Measurements from ENCODE around the gene G6PD.
"Not testable (repeated sequence)": the region's sequence is repeated elsewhere in the genome, so short reads cannot be mapped to it uniquely, and the experiment has no call there.

The G6PD gene

GRCh38 chrX:154546354-154547244, at the start of gene G6PD:
TSS of gene G6PD (minus strand) at chrX:154546846. CDS start at chrX:154546155, 691 bp downstream.
- DNase-seq = peak; percentile 93

DNA sequence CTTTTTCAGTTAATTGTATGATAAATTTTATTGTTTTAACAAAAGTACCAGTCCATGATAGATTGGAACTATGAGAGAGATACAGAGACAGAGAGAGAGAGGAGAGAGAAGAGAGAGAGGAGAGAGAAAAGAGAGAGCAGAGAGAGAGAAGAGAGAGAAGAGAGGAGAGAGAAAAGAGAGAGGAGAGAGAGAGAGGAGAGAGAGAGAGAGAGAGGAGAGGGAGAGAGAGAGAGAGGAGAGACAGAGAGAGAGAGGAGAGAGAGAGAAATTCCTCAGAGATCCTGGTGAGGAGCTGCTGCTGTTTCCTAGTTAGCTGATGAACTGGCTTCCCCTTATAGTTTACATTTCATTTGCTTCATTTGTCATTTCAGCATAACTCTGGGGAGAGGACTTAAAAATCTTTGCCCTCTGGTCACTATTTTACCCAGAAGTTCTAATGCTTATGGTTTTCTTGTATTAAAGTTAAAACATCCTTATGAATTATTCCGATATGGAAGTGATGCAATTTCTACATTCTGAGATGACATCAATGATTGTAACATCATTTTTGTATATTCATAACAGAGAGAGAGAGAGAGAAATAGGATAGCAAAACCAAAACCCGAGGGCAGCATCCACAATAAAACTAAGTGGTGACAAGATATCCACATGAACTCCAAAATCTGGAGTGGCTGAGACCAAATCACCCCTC, 49.1 kb upstream of the G6PD start:
- no peak for DNase-seq

DNA sequence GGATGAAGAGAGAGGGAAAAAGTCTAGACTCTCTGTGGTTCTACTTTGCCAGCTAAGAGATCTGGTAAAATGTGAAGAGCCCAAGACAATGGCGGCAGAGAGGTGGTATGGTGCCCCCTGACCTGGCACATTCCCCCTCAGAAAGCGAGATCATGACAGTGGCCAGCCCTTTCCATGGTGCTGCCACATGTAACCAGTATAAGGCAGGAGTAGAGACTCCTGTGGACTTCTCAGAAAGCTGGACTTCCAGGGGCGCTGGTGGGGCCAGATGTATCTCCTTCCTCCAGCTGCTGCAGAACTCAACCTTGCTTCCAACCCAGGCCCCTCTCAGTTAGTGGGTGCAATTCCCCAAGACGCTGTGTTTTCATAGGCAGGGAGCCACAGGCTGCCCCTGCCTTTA, 47.8 kb upstream of the G6PD start:
- no peak for DNase-seq

- no peak for DNase-seq
Measured at GRCh38 chrX:154593201-154593600, 46.6 kb upstream of the G6PD start.

GRCh38 chrX:154592505-154592904, 45.9 kb upstream of the G6PD start:
- no peak for DNase-seq

GRCh38 chrX:154590415-154590814, 43.8 kb upstream of the G6PD start:
- not testable (repeated sequence) for DNase-seq

GRCh38 chrX:154584585-154585183, 38.0 kb upstream of the G6PD start, which contains the start of gene CTAG1A:
TSS of gene CTAG1A (plus strand) at chrX:154585133. CDS start at chrX:154585207, 74 bp downstream.
- DNase-seq = not testable (repeated sequence)

GRCh38 chrX:154582994-154583393, 36.3 kb upstream of the G6PD start:
- not testable (repeated sequence) for DNase-seq

DNA sequence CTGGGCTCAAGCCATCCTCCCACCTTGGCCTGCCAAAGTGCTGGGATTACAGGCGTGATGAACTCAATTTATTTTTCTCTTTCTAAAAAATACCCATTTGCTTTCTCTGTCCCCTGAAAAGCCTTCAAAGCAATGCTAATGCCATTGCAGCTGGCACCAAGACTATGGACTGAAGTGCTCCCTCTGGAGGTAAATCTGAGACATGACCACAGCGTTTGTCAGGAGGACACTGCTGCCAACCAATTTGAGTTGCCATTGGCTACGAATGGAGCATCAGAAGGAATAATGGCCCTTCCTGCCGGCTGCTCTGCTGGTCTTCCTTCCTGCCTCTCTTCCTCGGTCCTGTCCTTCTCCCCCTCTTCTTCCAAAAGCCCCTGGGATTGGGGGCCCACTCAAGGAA, 28.4 kb upstream of the G6PD start:
- DNase-seq = not testable (repeated sequence)

GRCh38 chrX:154573061-154573460, 26.4 kb upstream of the G6PD start:
- not testable (repeated sequence) for DNase-seq

GRCh38 chrX:154570361-154570760, 23.7 kb upstream of the G6PD start:
- DNase-seq = not testable (repeated sequence)

GRCh38 chrX:154562295-154562694, 15.6 kb upstream of the G6PD start:
- not testable (repeated sequence) for DNase-seq

GRCh38 chrX:154560326-154560725, 13.7 kb upstream of the G6PD start:
- not testable (repeated sequence) for DNase-seq

DNA sequence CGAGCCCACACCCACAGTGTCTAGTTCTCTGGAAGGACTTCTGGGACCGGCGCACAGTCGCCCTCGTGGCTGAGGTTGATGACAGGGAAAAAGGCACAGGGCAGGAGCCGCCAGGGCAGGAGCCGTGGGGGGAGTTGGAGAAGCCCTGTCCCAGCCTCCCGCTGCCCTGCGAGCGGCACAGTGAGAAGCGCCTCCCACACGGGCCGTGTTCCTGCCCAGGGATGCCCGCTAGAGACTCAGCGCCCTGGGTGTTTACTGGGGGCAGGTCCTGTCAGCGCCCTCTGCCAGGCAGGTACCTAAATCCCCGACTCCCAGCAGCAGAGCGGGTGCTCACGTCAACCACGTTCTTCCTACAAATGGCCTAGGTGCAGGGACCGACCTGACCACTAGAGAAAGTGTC, 12.2 kb upstream of the G6PD start:
- DNase-seq = not testable (repeated sequence)

- DNase-seq = not testable (repeated sequence)
Measured at GRCh38 chrX:154558060-154558690, 11.5 kb upstream of the G6PD start.

DNA sequence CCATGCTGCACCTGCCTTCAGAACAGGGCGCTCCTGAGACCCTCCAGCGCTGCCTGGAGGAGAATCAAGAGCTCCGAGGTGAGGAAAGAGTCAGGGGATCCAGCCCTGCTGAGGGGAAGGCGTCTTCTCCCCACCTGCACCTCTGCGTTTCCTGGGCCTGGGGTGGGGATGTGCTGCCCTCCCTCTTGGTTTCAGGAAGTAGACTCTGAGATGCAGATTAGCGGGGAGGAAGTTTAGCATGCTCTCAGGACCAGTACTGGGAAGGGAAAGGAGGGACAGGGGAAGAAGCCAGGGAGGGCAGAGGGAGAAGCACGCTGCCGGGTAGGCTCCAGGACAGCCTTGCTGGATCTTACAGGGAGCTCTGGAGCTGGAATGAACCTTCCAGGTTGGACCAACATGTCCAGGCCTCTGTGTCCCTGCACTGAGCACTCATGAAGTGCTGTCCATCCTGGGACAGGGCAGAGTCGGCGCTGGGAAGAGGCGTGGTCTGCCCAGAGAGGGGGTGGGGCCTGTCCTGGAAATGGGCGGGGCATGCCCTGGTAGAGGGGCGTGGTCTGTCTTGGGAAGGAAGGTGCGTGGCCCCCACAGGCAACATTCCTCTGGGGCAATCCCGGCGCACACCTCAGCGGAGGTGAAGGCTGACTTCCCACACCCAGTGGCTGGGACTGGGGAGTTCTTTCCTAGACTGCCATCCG, 5.6 kb upstream of the G6PD start:
- DNase-seq = not testable (repeated sequence)

- DNase-seq = no peak
Measured at GRCh38 chrX:154549766-154550165, 3.1 kb upstream of the G6PD start.

- DNase-seq = no peak
Measured at GRCh38 chrX:154548028-154548316, 1.3 kb upstream of the G6PD start.

- peak; percentile 95 for DNase-seq
Measured at GRCh38 chrX:154547245-154548027, 790 bp upstream of the G6PD start, which contains the start of gene IKBKG. TSS of gene IKBKG (plus strand) at chrX:154547620. CDS start at chrX:154552003, 4,383 bp downstream.

- no peak for DNase-seq
Measured at GRCh38 chrX:154545673-154546274, 872 bp downstream of the G6PD start.

Measured in activated effector memory CD4-positive, alpha-beta T cell treated with anti-CD3 and anti-CD28 coated beads, Interleukin-2, amount 50 U/mL, for 16 hours (primary cell).